ENCODE results near the gene EPHB6.

The EPHB6 gene

DNA sequence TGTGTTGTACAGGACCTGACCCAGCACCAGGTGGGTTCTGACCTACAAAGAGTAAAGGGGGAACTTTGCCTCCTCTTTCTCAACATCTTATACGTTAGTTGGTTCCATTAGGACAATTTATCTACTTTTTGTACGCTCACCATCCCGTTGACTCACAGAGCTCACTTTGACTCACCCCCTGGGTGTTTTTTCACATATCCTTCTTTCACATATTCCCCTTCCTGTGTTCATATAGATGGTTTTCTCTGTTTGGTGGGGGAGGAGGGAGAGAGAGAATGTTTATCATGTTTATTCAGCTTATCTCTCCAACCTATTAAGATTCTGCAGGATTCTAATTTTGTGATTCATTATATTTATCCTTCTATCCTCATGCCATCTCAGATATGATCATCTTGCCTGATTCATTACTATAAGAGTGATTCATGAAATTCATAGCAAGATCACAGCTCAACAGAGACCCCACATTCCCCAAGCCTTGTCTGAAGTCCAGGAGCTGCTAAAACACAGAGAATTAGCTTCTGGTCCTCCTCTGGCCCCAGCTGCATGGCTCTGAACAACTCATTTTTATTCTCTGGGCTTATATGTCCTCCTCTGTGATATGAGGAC, 46.9 kb upstream of the EPHB6 start:
- no peaks in the 10 kb centered on the region for H3K36me3 ChIP-seq (ENCODE audit: control insufficient read depth, insufficient read depth, low read length)

GRCh38 chr7:142808461-142808801, 46.4 kb upstream of the EPHB6 start:
- Histone ChIP-seq H3K27ac (no peak overlapping the region), H3K9ac (no peak overlapping the region)

More for the DNA sequence above, 46.9 kb upstream of the EPHB6 start:
- no peak overlapping the region for H3K4me3 ChIP-seq (ENCODE audit: low read depth, low read length)
- no peaks in the 10 kb centered on the region for H3K4me1 ChIP-seq
- H3K27me3 ChIP-seq (ENCODE audit: control insufficient read depth, insufficient read depth, low read length), result no peaks in the 10 kb centered on the region
- no peaks in the 10 kb centered on the region for H3K79me2 ChIP-seq
- no peak overlapping the region for H3K4me2 ChIP-seq (ENCODE audit: low read length)
- H2AFZ ChIP-seq, result no peak overlapping the region
- no peak overlapping the region for H3K27ac ChIP-seq
- H3K9ac ChIP-seq, result no peak overlapping the region
- TF ChIP-seq, protein P1, sequence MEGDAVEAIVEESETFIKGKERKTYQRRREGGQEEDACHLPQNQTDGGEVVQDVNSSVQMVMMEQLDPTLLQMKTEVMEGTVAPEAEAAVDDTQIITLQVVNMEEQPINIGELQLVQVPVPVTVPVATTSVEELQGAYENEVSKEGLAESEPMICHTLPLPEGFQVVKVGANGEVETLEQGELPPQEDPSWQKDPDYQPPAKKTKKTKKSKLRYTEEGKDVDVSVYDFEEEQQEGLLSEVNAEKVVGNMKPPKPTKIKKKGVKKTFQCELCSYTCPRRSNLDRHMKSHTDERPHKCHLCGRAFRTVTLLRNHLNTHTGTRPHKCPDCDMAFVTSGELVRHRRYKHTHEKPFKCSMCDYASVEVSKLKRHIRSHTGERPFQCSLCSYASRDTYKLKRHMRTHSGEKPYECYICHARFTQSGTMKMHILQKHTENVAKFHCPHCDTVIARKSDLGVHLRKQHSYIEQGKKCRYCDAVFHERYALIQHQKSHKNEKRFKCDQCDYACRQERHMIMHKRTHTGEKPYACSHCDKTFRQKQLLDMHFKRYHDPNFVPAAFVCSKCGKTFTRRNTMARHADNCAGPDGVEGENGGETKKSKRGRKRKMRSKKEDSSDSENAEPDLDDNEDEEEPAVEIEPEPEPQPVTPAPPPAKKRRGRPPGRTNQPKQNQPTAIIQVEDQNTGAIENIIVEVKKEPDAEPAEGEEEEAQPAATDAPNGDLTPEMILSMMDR (IDR thresholded peaks at IDR 0.05), result no peak
- no peaks in the 10 kb centered on the region for H3K9me3 ChIP-seq (ENCODE audit: control insufficient read depth, low read length)

DNA sequence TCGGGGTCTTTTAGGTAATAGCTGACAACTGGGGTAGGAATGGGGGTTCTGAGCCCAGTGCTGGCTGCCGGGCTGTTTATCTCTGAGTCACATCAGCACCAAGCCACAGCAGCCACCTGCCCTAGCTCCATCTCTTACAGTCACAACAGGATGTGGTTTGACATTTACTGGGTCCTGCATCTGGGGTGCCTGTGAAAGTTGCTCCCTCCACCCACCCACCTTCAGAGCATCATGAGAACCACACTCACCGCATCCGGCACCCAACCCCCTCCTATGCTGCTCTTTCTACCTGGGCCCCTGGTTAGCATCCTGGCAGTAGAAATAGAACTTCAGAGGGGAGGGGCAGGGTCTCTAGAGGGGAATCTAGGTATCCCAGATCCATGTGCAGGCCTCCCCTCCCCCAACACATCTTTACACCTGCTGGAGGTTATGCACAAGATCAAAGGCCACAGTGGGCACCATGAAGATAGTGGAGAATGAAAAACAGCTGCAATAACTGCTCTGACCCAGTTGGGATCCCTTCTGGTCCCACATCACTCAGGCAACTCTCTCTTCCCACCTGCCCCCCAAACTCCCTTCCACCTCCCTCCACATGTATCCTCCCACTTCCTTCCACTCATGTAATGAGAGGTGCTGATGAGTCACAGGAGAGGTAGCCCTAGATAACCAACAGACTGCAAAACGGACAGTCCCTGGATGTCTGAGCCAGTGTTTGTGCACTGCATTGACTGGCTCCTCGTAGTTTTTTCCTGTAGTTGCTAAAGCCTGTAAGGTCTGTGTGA, 45.9 kb upstream of the EPHB6 start:
- no peak overlapping the region for H3K27ac ChIP-seq
- H3K4me1 ChIP-seq, result no peaks in the 10 kb centered on the region

More at GRCh38 chr7:142808461-142808801, 46.4 kb upstream of the EPHB6 start:
- no peak overlapping the region for H3K4me2 ChIP-seq (ENCODE audit: low read length)
- H3K79me2 ChIP-seq, result no peaks in the 10 kb centered on the region
- no peaks in the 10 kb centered on the region for H3K4me1 ChIP-seq
- H3K9me3 ChIP-seq (ENCODE audit: control insufficient read depth, low read length), result no peaks in the 10 kb centered on the region
- H3K27me3 ChIP-seq (ENCODE audit: control insufficient read depth, insufficient read depth, low read length), result no peaks in the 10 kb centered on the region
- H2AFZ ChIP-seq, result no peak overlapping the region
- no peaks in the 10 kb centered on the region for H3K36me3 ChIP-seq (ENCODE audit: control insufficient read depth, insufficient read depth, low read length)
- TF ChIP-seq, protein P1 (IDR thresholded peaks at IDR 0.05), result no peak
- no peak overlapping the region for H3K4me3 ChIP-seq (ENCODE audit: low read depth, low read length)

DNA sequence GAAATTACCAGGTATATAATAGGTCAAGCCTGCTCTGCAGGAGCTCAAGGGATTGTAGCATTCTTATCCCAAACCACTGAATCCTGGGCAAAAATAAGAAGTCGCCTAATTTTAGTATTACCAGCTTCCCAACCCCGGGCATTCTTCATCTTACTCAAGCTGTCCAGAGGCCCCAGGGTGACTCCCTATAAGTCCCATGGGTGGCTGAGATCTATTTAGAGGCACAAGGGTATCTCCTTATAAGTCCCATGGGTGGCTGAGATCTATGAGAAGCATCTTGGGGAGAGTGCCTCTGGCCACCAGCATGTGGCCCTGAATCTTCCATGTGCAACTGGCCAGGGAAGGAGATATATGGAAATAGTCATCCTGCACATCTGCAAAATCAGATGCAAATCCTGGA, 45.2 kb upstream of the EPHB6 start:
- H3K79me2 ChIP-seq, result no peaks in the 10 kb centered on the region
- H3K4me2 ChIP-seq (ENCODE audit: low read length), result no peak overlapping the region
- H3K4me1 ChIP-seq, result no peaks in the 10 kb centered on the region
- no peaks in the 10 kb centered on the region for H3K36me3 ChIP-seq (ENCODE audit: control insufficient read depth, insufficient read depth, low read length)
- no peaks in the 10 kb centered on the region for H3K9me3 ChIP-seq (ENCODE audit: control insufficient read depth, low read length)
- H3K9ac ChIP-seq, result no peak overlapping the region
- H3K27ac ChIP-seq, result no peak overlapping the region
- no peak overlapping the region for H2AFZ ChIP-seq
- no peak overlapping the region for H3K4me3 ChIP-seq (ENCODE audit: low read depth, low read length)
- TF ChIP-seq, protein P1 (IDR thresholded peaks at IDR 0.05), result no peak
- no peaks in the 10 kb centered on the region for H3K27me3 ChIP-seq (ENCODE audit: control insufficient read depth, insufficient read depth, low read length)

More for the DNA sequence above, 45.9 kb upstream of the EPHB6 start:
- H3K4me2 ChIP-seq (ENCODE audit: low read length), result no peak overlapping the region
- H3K36me3 ChIP-seq (ENCODE audit: control insufficient read depth, insufficient read depth, low read length), result no peaks in the 10 kb centered on the region
- no peak overlapping the region for H3K4me3 ChIP-seq (ENCODE audit: low read depth, low read length)
- no peak overlapping the region for H3K9ac ChIP-seq
- no peak overlapping the region for H2AFZ ChIP-seq
- H3K27me3 ChIP-seq (ENCODE audit: control insufficient read depth, insufficient read depth, low read length), result no peaks in the 10 kb centered on the region
- H3K79me2 ChIP-seq, result no peaks in the 10 kb centered on the region
- no peaks in the 10 kb centered on the region for H3K9me3 ChIP-seq (ENCODE audit: control insufficient read depth, low read length)
- TF ChIP-seq, protein P1 (IDR thresholded peaks at IDR 0.05), result no peak

Data from parathyroid adenoma (tissue), 2 donors.